ENCODE results near the gene METTL23. TPM values are rescaled to one million over a fixed set of nuclear protein-coding genes. Genes with fewer than 3 reads are reported as not detected.
"Not testable (repeated sequence)": the region's sequence is repeated elsewhere in the genome, so short reads cannot be mapped to it uniquely, and the experiment has no call there.

The METTL23 gene
- total RNA-seq, 2 experiments from 2014 or later = 30.7 to 30.9 TPM

- Mint-ChIP-seq H3K27ac (peak overlapping the region; percentile 95), H3K4me3 (peak overlapping the region; percentile 98), H3K9me3 (no peaks in the 10 kb centered on the region), H3K27me3 (no peaks in the 10 kb centered on the region), H3K36me3 (ENCODE audit: low read depth) (peaks cover 71% of the 10 kb centered on the region), H3K4me1 (ENCODE audit: low read depth) (peaks cover 40% of the 10 kb centered on the region)
- intact Hi-C loops (cut with micrococcal nuclease) = no loop called here
- POLR2A ChIA-PET = interaction anchor here (0.6 to 8.0 kb wide), 8 partner anchors 8 to 329 kb away, joined by 3 to 184 read pairs (median 4); partner anchors contain the start of genes MFSD11, MXRA7 and SRSF2
- CTCF ChIA-PET = interaction anchor here (0.8 to 9.5 kb wide), 5 partner anchors 7 to 88 kb away, joined by 3 to 83 read pairs (median 3); no protein-coding TSS in a partner anchor
- no peak for TF ChIP-seq CTCF (IDR thresholded peaks at IDR 0.05)
- ATAC-seq (no peak), DNase-seq (no peak)
Observed at GRCh38 chr17:76727745-76728456, 1.3 kb downstream of the METTL23 start.

GRCh38 chr17:76731800-76732733 is 5.4 kb downstream of the METTL23 start:
- Mint-ChIP-seq H3K27ac (peak overlapping the region; percentile 77), H3K4me3 (peak overlapping the region; percentile 86), H3K36me3 (ENCODE audit: low read depth) (peaks cover 78% of the 10 kb centered on the region), H3K4me1 (ENCODE audit: low read depth) (peaks cover 36% of the 10 kb centered on the region)
- H3K27me3 Mint-ChIP-seq; DNase-seq; intact Hi-C loops (cut with micrococcal nuclease); ATAC-seq; H3K9me3 Mint-ChIP-seq: not testable (repeated sequence)
- CTCF ChIA-PET = interaction anchor here (0.8 to 5.9 kb wide), 2 partner anchors 14 to 18 kb away, joined by 5 to 31 read pairs; no protein-coding TSS in a partner anchor
- POLR2A ChIA-PET = interaction anchor here (0.9 to 8.8 kb wide), 7 partner anchors 7 to 173 kb away, joined by 3 to 184 read pairs (median 11); partner anchors contain the start of genes JMJD6, METTL23 and MXRA7

GRCh38 chr17:76732734-76733617 is 6.3 kb downstream of the METTL23 start:
- H3K9me3 Mint-ChIP-seq = no peaks in the 10 kb centered on the region
- H3K4me3 Mint-ChIP-seq = peak overlapping the region; percentile 86
- TF ChIP-seq CTCF (IDR thresholded peaks at IDR 0.05) = no peak
- H3K27me3 Mint-ChIP-seq = no peaks in the 10 kb centered on the region
- peak overlapping the region; percentile 92 for H3K27ac Mint-ChIP-seq
- intact Hi-C loops (cut with micrococcal nuclease) = no loop called here
- DNase-seq = no peak
- H3K4me1 Mint-ChIP-seq (ENCODE audit: low read depth) = peaks cover 36% of the 10 kb centered on the region
- ChIA-PET POLR2A (interaction anchor here (0.9 to 8.8 kb wide), 9 partner anchors 8 to 721 kb away, joined by 3 to 184 read pairs (median 6); partner anchors contain the start of genes JMJD6, METTL23 and MXRA7), CTCF (interaction anchor here (5.9 kb wide), 1 partner anchor 19 kb away, joined by 31 read pairs; no protein-coding TSS in a partner anchor)
- peaks cover 72% of the 10 kb centered on the region for H3K36me3 Mint-ChIP-seq (ENCODE audit: low read depth)
- ATAC-seq = no peak

- CTCF ChIA-PET = interaction anchor here (5.9 kb wide), 1 partner anchor 20 kb away, joined by 31 read pairs; no protein-coding TSS in a partner anchor
- intact Hi-C loops (cut with micrococcal nuclease) = no loop called here
Observed at GRCh38 chr17:76733618-76733957, 6.9 kb downstream of the METTL23 start.

More at GRCh38 chr17:76733618-76733957, 6.9 kb downstream of the METTL23 start:
- no peaks in the 10 kb centered on the region for H3K27me3 Mint-ChIP-seq
- H3K27ac Mint-ChIP-seq = peak overlapping the region; percentile 92
- ATAC-seq (no peak), DNase-seq (no peak)
- H3K36me3 Mint-ChIP-seq (ENCODE audit: low read depth) = peaks cover 70% of the 10 kb centered on the region
- no peaks in the 10 kb centered on the region for H3K9me3 Mint-ChIP-seq
- peak overlapping the region; percentile 86 for H3K4me3 Mint-ChIP-seq
- POLR2A ChIA-PET = interaction anchor here (0.9 to 8.8 kb wide), 8 partner anchors 9 to 720 kb away, joined by 3 to 184 read pairs (median 8); partner anchors contain the start of genes JMJD6, METTL23 and MXRA7
- peaks cover 39% of the 10 kb centered on the region for H3K4me1 Mint-ChIP-seq (ENCODE audit: low read depth)
- no peak for TF ChIP-seq CTCF (IDR thresholded peaks at IDR 0.05)
